ENCODE measurements around the gene CDH4. TPM values are rescaled to one million over a fixed set of nuclear protein-coding genes. Genes with fewer than 3 reads are reported as not detected.

CDH4 gene
- total RNA-seq, 6 experiments from 2014 or later, result 5.8 to 12.8 (median 10.9) TPM

DNA sequence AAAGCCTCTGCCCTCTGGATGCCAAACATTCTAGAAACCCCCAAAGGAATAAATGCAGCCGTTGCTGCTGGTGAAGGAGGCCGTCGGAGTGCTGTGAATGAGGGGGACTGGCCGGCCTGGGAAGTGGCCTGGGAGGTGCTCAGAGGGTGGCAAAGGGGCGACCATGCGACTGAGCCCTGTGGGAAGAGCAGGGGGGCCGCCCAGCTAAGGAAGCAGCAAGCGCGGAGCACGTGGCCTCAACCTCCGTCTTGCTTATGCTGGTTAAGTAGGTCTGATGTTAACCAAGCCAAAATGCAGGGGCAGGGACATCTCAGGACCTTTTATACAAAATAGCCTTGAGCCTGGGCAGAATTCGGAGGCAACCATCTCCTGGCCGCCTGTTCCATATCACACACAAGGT, 432.1 kb downstream of the CDH4 start:
- no peak for DNase-seq
- Mint-ChIP-seq H3K4me3 (no peak overlapping the region), H3K4me1 (ENCODE audit: low read depth) (peaks cover 13% of the 10 kb centered on the region), H3K9me3 (peaks cover 20% of the 10 kb centered on the region), H3K27me3 (ENCODE audit: insufficient read depth) (peaks cover 12% of the 10 kb centered on the region), H3K27ac (no peak overlapping the region), H3K36me3 (ENCODE audit: low read depth) (peaks cover 5% of the 10 kb centered on the region; the same call in 1 of the 2 replicates)
- TF ChIP-seq, protein P1, sequence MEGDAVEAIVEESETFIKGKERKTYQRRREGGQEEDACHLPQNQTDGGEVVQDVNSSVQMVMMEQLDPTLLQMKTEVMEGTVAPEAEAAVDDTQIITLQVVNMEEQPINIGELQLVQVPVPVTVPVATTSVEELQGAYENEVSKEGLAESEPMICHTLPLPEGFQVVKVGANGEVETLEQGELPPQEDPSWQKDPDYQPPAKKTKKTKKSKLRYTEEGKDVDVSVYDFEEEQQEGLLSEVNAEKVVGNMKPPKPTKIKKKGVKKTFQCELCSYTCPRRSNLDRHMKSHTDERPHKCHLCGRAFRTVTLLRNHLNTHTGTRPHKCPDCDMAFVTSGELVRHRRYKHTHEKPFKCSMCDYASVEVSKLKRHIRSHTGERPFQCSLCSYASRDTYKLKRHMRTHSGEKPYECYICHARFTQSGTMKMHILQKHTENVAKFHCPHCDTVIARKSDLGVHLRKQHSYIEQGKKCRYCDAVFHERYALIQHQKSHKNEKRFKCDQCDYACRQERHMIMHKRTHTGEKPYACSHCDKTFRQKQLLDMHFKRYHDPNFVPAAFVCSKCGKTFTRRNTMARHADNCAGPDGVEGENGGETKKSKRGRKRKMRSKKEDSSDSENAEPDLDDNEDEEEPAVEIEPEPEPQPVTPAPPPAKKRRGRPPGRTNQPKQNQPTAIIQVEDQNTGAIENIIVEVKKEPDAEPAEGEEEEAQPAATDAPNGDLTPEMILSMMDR (IDR thresholded peaks at IDR 0.05), result no peak

DNA sequence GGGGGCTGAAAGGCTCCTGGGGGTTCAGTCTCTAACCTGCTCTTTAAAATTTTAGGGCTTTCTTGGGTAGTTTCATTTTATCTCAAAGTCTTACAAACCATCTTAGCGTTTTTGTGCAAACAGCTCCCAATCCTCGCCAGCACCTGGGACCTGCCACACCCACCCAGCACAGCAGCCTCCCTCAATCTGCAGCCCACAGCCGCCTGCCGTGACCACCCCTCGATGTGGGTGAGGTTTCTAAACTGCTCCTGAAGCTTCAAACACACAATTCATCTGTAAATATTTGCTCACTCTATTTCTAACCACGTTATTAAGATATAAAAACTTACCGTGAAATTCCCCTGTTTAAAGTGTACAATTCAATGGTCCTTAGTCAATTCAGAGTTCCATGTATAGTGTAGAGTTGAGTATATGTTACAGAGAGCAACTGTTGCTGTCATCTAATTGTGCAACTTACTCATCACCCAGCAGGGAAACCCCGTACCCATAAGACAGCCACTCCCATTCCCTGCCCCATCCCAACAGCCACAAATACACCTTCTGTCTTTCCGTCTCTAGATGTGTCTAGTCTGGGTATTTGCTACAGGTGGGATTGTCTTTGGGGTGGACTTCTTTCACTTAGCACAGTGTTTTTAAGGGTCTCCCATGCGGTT, 432.6 kb downstream of the CDH4 start:
- no peak overlapping the region for H3K4me3 Mint-ChIP-seq

DNA sequence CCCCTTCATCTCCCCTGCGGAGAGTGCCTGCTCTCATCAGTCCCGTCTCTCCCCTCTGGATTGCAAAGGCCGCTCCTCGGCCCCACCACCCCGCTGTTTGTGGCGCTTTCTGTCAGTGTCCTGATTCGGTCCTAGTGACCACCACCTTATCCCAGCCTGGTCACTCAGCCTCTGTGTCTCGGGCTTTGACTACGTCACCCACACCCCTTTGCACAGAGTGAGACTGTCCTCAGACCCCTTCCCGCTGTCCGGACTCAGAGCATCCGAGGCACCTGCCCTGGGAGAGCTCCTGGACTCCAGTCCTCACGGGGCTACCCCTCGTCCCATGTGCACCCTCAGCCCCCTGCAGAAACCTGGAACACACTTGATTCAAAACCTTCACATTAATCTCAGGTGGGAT, 433.4 kb downstream of the CDH4 start:
- Mint-ChIP-seq H3K27me3 (ENCODE audit: insufficient read depth) (peaks cover 12% of the 10 kb centered on the region), H3K4me1 (ENCODE audit: low read depth) (peaks cover 13% of the 10 kb centered on the region), H3K9me3 (peaks cover 25% of the 10 kb centered on the region), H3K27ac (no peak overlapping the region), H3K36me3 (ENCODE audit: low read depth) (peaks cover 5% of the 10 kb centered on the region), H3K4me3 (no peak overlapping the region)
- TF ChIP-seq, protein P1 (IDR thresholded peaks at IDR 0.05), result no peak
- DNase-seq, result no peak

More for the DNA sequence above, 432.6 kb downstream of the CDH4 start:
- Mint-ChIP-seq H3K27ac (no peak overlapping the region), H3K9me3 (peaks cover 19% of the 10 kb centered on the region), H3K36me3 (ENCODE audit: low read depth) (peaks cover 5% of the 10 kb centered on the region), H3K27me3 (ENCODE audit: insufficient read depth) (peaks cover 12% of the 10 kb centered on the region), H3K4me1 (ENCODE audit: low read depth) (peaks cover 13% of the 10 kb centered on the region)
- no peak for DNase-seq
- TF ChIP-seq, protein P1 (IDR thresholded peaks at IDR 0.05), result no peak

DNA sequence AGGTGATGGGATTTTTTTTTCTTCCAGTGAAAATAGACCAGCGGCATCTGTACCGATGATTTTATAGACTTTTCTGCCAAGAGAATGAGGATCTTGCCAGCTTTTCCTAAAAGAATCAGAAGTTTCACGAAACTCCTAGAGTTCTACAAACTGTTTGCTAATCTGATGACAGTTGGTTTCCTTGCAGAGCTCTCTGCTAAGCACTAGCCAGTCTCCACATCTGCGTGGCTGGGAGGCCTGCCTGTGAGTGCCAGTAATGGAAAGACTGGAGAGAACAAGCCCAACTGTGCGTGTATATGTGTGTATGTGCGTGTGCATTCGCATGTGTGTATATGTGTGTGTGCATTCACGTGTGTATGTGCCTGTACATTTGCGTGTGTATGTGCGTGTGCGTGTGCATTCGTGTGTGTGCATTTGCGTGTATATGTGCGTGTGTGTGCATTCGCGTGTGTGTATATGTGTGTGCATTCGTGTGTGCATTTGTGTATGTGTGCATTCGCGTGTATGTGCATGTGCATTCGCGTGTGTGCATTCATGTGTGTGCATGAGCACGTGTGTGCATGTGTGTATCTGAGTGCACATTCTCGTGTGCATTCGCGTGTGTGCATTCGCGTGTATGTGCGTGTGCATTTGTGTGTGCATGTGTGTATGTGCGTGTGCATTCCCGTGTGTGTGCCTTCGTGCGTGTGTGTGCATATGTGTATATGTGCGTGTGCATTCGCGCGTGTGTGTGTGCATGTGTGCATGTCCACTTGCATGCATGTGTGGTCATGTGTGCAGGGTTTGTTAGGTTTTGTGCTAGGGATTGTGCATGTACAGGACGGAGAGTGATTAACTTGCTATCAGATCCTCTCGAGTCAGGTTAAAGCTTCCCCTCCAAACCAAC, 434.2 kb downstream of the CDH4 start:
- DNase-seq, result no peak
- H3K4me3 Mint-ChIP-seq, result no peak overlapping the region
- peaks cover 5% of the 10 kb centered on the region for H3K36me3 Mint-ChIP-seq (ENCODE audit: low read depth)
- TF ChIP-seq, protein P1 (IDR thresholded peaks at IDR 0.05), result no peak
- no peak overlapping the region for H3K27ac Mint-ChIP-seq
- peaks cover 29% of the 10 kb centered on the region for H3K9me3 Mint-ChIP-seq
- peaks cover 13% of the 10 kb centered on the region for H3K4me1 Mint-ChIP-seq (ENCODE audit: low read depth)
- H3K27me3 Mint-ChIP-seq (ENCODE audit: insufficient read depth), result peaks cover 14% of the 10 kb centered on the region

DNA sequence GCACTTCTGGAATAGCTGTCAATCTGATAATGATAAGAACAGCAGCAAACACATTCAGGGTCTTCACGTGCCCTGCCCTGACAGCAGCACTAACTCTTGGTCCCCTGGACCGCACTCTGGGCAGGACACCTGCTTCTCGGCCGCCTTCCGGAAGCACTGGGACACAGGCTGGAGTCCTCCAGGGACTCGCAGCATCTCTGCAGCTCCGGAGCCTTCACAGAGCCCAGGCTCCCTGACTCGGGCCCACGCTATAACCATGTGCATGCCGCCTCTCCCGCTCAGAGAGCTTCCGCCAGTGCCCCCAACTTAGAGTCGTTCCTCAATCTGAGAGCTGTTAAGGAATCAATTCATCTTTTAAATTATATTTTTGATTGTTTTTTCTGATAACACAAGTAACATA, 436.4 kb downstream of the CDH4 start:
- no peak for DNase-seq
- TF ChIP-seq, protein P1 (IDR thresholded peaks at IDR 0.05), result no peak
- Mint-ChIP-seq H3K4me3 (no peak overlapping the region), H3K36me3 (ENCODE audit: low read depth) (peaks cover 5% of the 10 kb centered on the region), H3K27ac (no peak overlapping the region), H3K9me3 (peaks cover 37% of the 10 kb centered on the region), H3K4me1 (ENCODE audit: low read depth) (peaks cover 5% of the 10 kb centered on the region), H3K27me3 (ENCODE audit: insufficient read depth) (peaks cover 10% of the 10 kb centered on the region)
